PC-9 (cell line): ENCODE measurements around the gene CYTH2. TPM values are rescaled to one million over a fixed set of nuclear protein-coding genes. Genes with fewer than 3 reads are reported as not detected.

ENCODE experiments used
- Bru-seq: library from RNA; stranded (reverse); fragments of 400-500 nt; gene quantifications from one replicate; lab custom pipeline; 2021; lab: Mats Ljungman, UMichigan
- BruChase-seq, 2 experiments: library from RNA; stranded (reverse); fragments of 400-500 nt; gene quantifications; one replicate each; lab custom pipeline; 2021; lab: Mats Ljungman, UMichigan
- BruUV-seq: library from RNA; stranded (reverse); fragments of 400-500 nt; replicated peaks from 2 replicates; lab custom pipeline; 2021; lab: Mats Ljungman, UMichigan
- CTCF ChIA-PET: fragments of 300-600 bp; sonication (Branson Sonifier 250); formaldehyde crosslinking; loops from one replicate; lab custom pipeline; 2022; ENCODE audit warnings: antibody characterized with exemption; lab: Charles Lee
- POLR2A ChIA-PET: fragments of 300-600 bp; sonication (Branson Sonifier 250); formaldehyde crosslinking; loops from one replicate; lab custom pipeline; 2022; ENCODE audit warnings: antibody characterized with exemption; ENCODE audit not compliant: unreplicated experiment; lab: Charles Lee
- DNase-seq, 2 experiments: peaks; one replicate each; pipeline versions ENCODE4 v3.0.0 to v3.0.0-alpha.2; 2015 to 2022; ENCODE audit warnings: mixed read lengths in 1 of 2
- H2AFZ ChIP-seq: fragments of 200-600 bp; sonication (generic); 2 replicates; pipeline ENCODE4 v1.8.1; 2017; ENCODE audit warnings: antibody characterized with exemption
- H3F3A ChIP-seq: fragments of 200-600 bp; sonication (generic); 2 replicates; pipeline ENCODE4 v1.8.1; 2017; ENCODE audit warnings: antibody characterized with exemption, mild to moderate bottlenecking, low read depth; ENCODE audit not compliant: insufficient read depth
- H3K27ac ChIP-seq: fragments of 200-600 bp; sonication (generic); 2 replicates; pipeline ENCODE4 v1.6.1; 2016; ENCODE audit warnings: mixed run types
- H3K27me3 ChIP-seq: fragments of 200-600 bp; sonication (generic); 2 replicates; pipeline ENCODE4 v1.6.1; 2016; ENCODE audit warnings: low read depth, mixed run types; ENCODE audit not compliant: insufficient read depth
- H3K36me3 ChIP-seq: fragments of 200-600 bp; sonication (generic); 2 replicates; pipeline ENCODE4 v1.6.1; 2016; ENCODE audit warnings: low read depth, mixed run types
- H3K4me1 ChIP-seq: fragments of 200-600 bp; sonication (generic); replicated peaks from 2 replicates; pipeline ENCODE4 v1.6.1; 2016; ENCODE audit warnings: mixed run types; ENCODE audit not compliant: insufficient read depth
- H3K4me2 ChIP-seq: fragments of 200-600 bp; sonication (generic); 2 replicates; pipeline ENCODE4 v1.6.1; 2017; ENCODE audit warnings: mixed run types
- H3K4me3 ChIP-seq: fragments of 200-600 bp; sonication (generic); 2 replicates; pipeline ENCODE4 v1.6.1; 2016; ENCODE audit warnings: mixed run types
- H3K79me2 ChIP-seq: fragments of 200-600 bp; sonication (generic); 2 replicates; pipeline ENCODE4 v1.6.1; 2017; ENCODE audit warnings: low read depth, mixed run types
- H3K9me2 ChIP-seq: fragments of 200-600 bp; sonication (generic); 2 replicates; pipeline ENCODE4 v1.8.1; 2017; ENCODE audit warnings: mild to moderate bottlenecking; ENCODE audit not compliant: insufficient read depth
- H3K9me3 ChIP-seq: fragments of 200-600 bp; sonication (generic); 2 replicates; pipeline ENCODE4 v1.8.1; 2016; ENCODE audit warnings: low read depth; ENCODE audit not compliant: insufficient read depth
- H4K20me1 ChIP-seq: fragments of 200-600 bp; sonication (generic); 2 replicates; pipeline ENCODE4 v1.8.1; 2017; ENCODE audit not compliant: insufficient read depth
- CTCF ChIP-seq: fragments of 200-600 bp; sonication (generic); conservative IDR thresholded peaks from 2 replicates; pipeline ENCODE4 v1.6.1; 2017; ENCODE audit warnings: mixed run types, antibody characterized with exemption, mild to moderate bottlenecking, moderate library complexity
- EZH2 ChIP-seq: fragments of 200-600 bp; sonication (generic); IDR thresholded peaks from 2 replicates; pipeline ENCODE4 v1.8.0; 2017; ENCODE audit warnings: antibody characterized with exemption, low read depth
- intact Hi-C: fragments of 100-400 bp; cut with micrococcal nuclease; formaldehyde crosslinking; loops from one replicate; pipeline ENCODE4 v1.10.0; 2022; ENCODE audit not compliant: unreplicated experiment
- long read RNA-seq: library from polyadenylated mRNA; stranded (forward); transcript quantifications from one replicate; pipeline ENCODE4 v2.0.0, GENCODE V29; 2022
- total RNA-seq: library from RNA; stranded (reverse); gene quantifications from 2 replicates; pipeline ENCODE4 v1.2.3, GENCODE V29; 2021

The CYTH2 gene
- 74.4 and 93.0 TPM in 2 replicates for total RNA-seq
- Bru-seq, nascent RNA: percentile 88 among the genes with signal in this experiment
- BruChase-seq, experiment 1, labeled RNA remaining after a 2-hour chase: percentile 89 among the genes with signal in this experiment
- BruChase-seq, experiment 2, labeled RNA remaining after a 6-hour chase: percentile 92 among the genes with signal in this experiment
- long read RNA-seq, full-length matches to known transcripts: 29 of 37 reads
- long read RNA-seq, partial matches to known transcripts: 2 of 37 reads
- long read RNA-seq, other reads (novel, unspliced or antisense): 6 of 37 reads

- ChIA-PET POLR2A (interaction anchor here (0.6 to 0.9 kb wide), 2 partner anchors 105 to 168 kb away, joined by 7 to 9 read pairs; no protein-coding TSS in a partner anchor), CTCF (no interaction called here)
- H4K20me1 ChIP-seq: peaks cover 27% of the 10 kb centered on the region
- intact Hi-C loops: loop anchor here (1.0 to 5.0 kb wide), 3 partner anchors 23 to 72 kb away; partner anchors contain the start of gene GRWD1
- peaks cover 26% of the 10 kb centered on the region for H3K79me2 ChIP-seq
- peak; percentile 55 to 88 for DNase-seq
- H3K4me2 ChIP-seq: peak within 1 kb of the TSS; percentile 98
- no peaks in the 10 kb centered on the region for H3K27me3 ChIP-seq
- H3K36me3 ChIP-seq: peaks cover 25% of the 10 kb centered on the region
- TF ChIP-seq EZH2 (no peak), CTCF (no peak)
- H3K4me1 ChIP-seq: peaks cover 11% of the 10 kb centered on the region
- H2AFZ ChIP-seq: peak within 1 kb of the TSS; percentile 70
- H3K27ac ChIP-seq: peak within 1 kb of the TSS; percentile 82
- TSS peak; percentile 95 for BruUV-seq
- H3K4me3 ChIP-seq: peak within 1 kb of the TSS; percentile 93
- no peaks in the 10 kb centered on the region for H3K9me3 ChIP-seq
- no peaks in the 10 kb centered on the region for H3K9me2 ChIP-seq
- H3F3A ChIP-seq: peaks cover 34% of the 10 kb centered on the region
These were observed at the start of gene CYTH2 for GRCh38 chr19:48469289-48469881. Gene CYTH2 (plus strand): TSS chr19:48469369. CDS start chr19:48469508, 139 bp downstream.

DNA sequence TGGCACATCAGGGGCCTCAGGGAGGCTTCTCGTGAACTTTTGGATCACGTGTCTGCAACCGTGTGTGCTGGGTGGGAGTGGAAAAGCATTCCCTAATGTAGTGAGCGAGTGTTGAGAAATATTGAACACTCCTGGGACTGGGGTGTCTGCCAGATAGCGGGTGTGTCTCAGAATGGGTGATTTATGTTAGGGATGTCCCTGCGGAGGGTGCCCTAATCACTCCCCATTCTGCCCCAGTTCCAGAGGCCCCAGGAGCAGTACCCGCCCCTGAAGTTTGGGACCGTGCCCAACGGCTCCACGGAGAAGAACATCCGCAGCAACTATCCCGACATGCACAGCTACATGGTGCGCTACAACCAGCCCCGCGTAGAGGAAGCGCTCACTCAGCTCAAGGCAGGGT, 47.6 kb upstream of the CYTH2 start:
- no peak overlapping the region for H3K27ac ChIP-seq
- TF ChIP-seq CTCF (no peak), EZH2 (no peak)
- ChIA-PET CTCF (no interaction called here), POLR2A (no interaction called here)
- no peak overlapping the region for H3K4me2 ChIP-seq
- no peak overlapping the region for H3K4me3 ChIP-seq
- H4K20me1 ChIP-seq: peaks cover 7% of the 10 kb centered on the region; the same call in 1 of the 2 replicates
- no peaks in the 10 kb centered on the region for H3K9me2 ChIP-seq
- no peak for DNase-seq
- intact Hi-C loops: no loop called here
- no TSS peak for BruUV-seq
- H3K79me2 ChIP-seq: 0 out of 2 replicates have a peak, but pooled peaks cover 1% of the 10 kb centered on the region
- H2AFZ ChIP-seq: no peak overlapping the region
- H3K27me3 ChIP-seq: no peaks in the 10 kb centered on the region
- peaks cover 11% of the 10 kb centered on the region; the same call in 1 of the 2 replicates for H3F3A ChIP-seq
- no peaks in the 10 kb centered on the region for H3K9me3 ChIP-seq
- peaks cover 7% of the 10 kb centered on the region; the same call in 1 of the 2 replicates for H3K4me1 ChIP-seq
- H3K36me3 ChIP-seq: peaks cover 26% of the 10 kb centered on the region; the same call in 1 of the 2 replicates

GRCh38 chr19:48424694-48425219, 44.4 kb upstream of the CYTH2 start:
- TF ChIP-seq CTCF: no peak
- TF ChIP-seq EZH2: no peak
- peak in 1 of 2 experiments; percentile 58 for DNase-seq
- Histone ChIP-seq H3K27ac (0 out of 2 replicates have a peak overlapping the region, but pooled peaks have one; percentile 39), H3K36me3 (0 out of 2 replicates have a peak, but pooled peaks cover 29% of the 10 kb centered on the region), H3K27me3 (no peaks in the 10 kb centered on the region), H3K79me2 (no peaks in the 10 kb centered on the region), H3K4me1 (peaks cover 7% of the 10 kb centered on the region; the same call in 1 of the 2 replicates), H3F3A (peaks cover 5% of the 10 kb centered on the region; the same call in 1 of the 2 replicates), H4K20me1 (no peaks in the 10 kb centered on the region; the same call in 1 of the 2 replicates), H3K4me2 (0 out of 2 replicates have a peak overlapping the region, but pooled peaks have one; percentile 32), H2AFZ (no peak overlapping the region), H3K4me3 (no peak overlapping the region), H3K9me3 (no peaks in the 10 kb centered on the region), H3K9me2 (no peaks in the 10 kb centered on the region)
- intact Hi-C loops: no loop called here
- POLR2A ChIA-PET: no interaction called here
- CTCF ChIA-PET: no interaction called here
- BruUV-seq: TSS peak; percentile 62
